Suprapubic skin (tissue), 3 donors: Measurements from ENCODE around the gene TARP.

ENCODE experiments used
- CTCF ChIP-seq, 2 donors: fragments of 200-600 bp in 1 of 2; fragments of 450-650 bp in 1 of 2; sonication (generic) in 1 of 2; IDR thresholded peaks; one replicate each; pipeline ENCODE4 v1.5.1; 2016 to 2019; ENCODE audit warnings: antibody characterized with exemption in 2 of 2, mild to moderate bottlenecking in 1 of 2, moderate library complexity in 1 of 2
- EP300 ChIP-seq: sonication (generic); formaldehyde crosslinking; IDR thresholded peaks from one replicate; pipeline ENCODE4 v1.6.1; 2017; ENCODE audit warnings: antibody characterized with exemption
- POLR2A ChIP-seq, 2 donors: fragments of 450-650 bp; IDR thresholded peaks; one replicate each; pipeline ENCODE4 v1.6.1; 2017; ENCODE audit warnings: antibody characterized with exemption in 2 of 2, mild to moderate bottlenecking in 2 of 2, moderate library complexity in 2 of 2

- TF ChIP-seq POLR2A (IDR thresholded peaks at IDR 0.05) (no peak), CTCF (IDR thresholded peaks at IDR 0.05) (no peak), EP300 (no peak)
These were observed 44.8 kb upstream of the TARP start for GRCh38 chr7:38318241-38318640.
